ENCODE data around the gene OSBPL10.
"Not testable (repeated sequence)": the region's sequence is repeated elsewhere in the genome, so short reads cannot be mapped to it uniquely, and the experiment has no call there.

OSBPL10 gene

DNA sequence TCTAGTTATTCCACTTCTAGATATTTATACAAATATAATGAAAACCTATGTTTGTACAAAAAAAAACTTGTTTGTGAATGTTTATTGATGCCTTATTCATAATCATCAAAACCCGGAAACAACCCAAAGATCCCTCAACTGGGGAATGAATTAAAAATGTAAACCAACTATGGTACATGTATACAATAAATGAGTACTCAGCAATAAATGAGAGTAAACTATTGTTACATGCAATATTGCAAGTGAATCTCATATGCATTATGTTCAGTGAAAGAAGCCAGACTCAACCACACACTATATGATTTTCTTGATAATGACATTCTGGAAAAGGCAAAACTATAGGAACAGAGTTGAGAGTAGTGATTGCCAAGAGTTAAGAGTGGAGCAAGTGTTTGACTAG lies 12.8 kb upstream of the OSBPL10 start:
- no CpG with 5 or more reads among the region's 1 CpG for WGBS

DNA sequence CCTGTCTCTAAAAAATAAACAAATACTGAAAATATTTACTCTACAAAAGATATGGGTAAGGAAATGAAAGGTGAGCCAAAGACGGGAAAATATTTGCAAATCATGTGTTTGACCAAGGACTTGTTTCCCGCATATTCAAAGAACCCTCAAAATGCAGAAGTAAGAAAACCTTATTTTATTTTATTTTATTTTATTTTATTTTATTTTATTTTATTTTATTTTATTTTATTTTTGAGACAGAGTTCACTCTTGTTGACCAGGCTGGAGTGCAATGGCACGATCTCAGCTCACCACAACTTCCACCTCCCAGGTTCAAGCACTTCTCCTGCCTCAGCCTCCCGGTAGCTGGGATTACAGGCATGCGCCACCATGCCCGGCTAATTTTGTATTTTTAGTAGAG lies 11.9 kb upstream of the OSBPL10 start:
- H2BK5ac ChIP-seq (ENCODE audit: low read depth, low read length, poor library complexity, severe bottlenecking); H2BK15ac ChIP-seq (ENCODE audit: low read depth, poor library complexity, severe bottlenecking); DNase-seq; H3K4me1 ChIP-seq (ENCODE audit: control insufficient read depth, insufficient read depth, low read depth, low read length); H4K91ac ChIP-seq (ENCODE audit: low read length); H2AK5ac ChIP-seq (ENCODE audit: low read length, severe bottlenecking); H3K9ac ChIP-seq (ENCODE audit: low read length); H3K36me3 ChIP-seq (ENCODE audit: control insufficient read depth in 1 of 2, insufficient read depth in 2 of 2, low read depth in 1 of 2, low read length in 2 of 2); H3K14ac ChIP-seq (ENCODE audit: low read length in 2 of 2); H3K4me3 ChIP-seq (ENCODE audit: insufficient read depth in 1 of 2, low read depth in 1 of 2, low read length in 2 of 2); H3K4me2 ChIP-seq (ENCODE audit: low read length, poor library complexity, severe bottlenecking); H2AFZ ChIP-seq (ENCODE audit: low read depth, low read length); H3K27me3 ChIP-seq (ENCODE audit: control insufficient read depth in 1 of 2, insufficient read depth in 1 of 2, low read length in 2 of 2); H2BK12ac ChIP-seq (ENCODE audit: low read length in 2 of 2); H3K18ac ChIP-seq (ENCODE audit: low read depth in 1 of 2, low read length in 2 of 2); H3K4ac ChIP-seq (ENCODE audit: low read depth in 1 of 2, low read length in 2 of 2); H3K27ac ChIP-seq (ENCODE audit: low read length, poor library complexity, severe bottlenecking); H2BK120ac ChIP-seq (ENCODE audit: low read depth, low read length); H3K79me1 ChIP-seq (replicated peaks; ENCODE audit: low read length, poor library complexity, severe bottlenecking); H3K23ac ChIP-seq (ENCODE audit: low read length in 2 of 2); H4K8ac ChIP-seq (ENCODE audit: low read length): not testable (repeated sequence)
- H3K9me3 ChIP-seq (ENCODE audit: control insufficient read depth, low read length): peaks cover 66% of the 10 kb centered on the region
- 100% methylated on average over 3 of the region's 6 CpGs for WGBS

More for the DNA sequence above, 12.8 kb upstream of the OSBPL10 start:
- no peak overlapping the region for H4K91ac ChIP-seq (ENCODE audit: low read length)
- no peaks in the 10 kb centered on the region for H3K79me1 ChIP-seq (replicated peaks; ENCODE audit: low read length, poor library complexity, severe bottlenecking)
- H3K4me1 ChIP-seq (ENCODE audit: control insufficient read depth, insufficient read depth, low read depth, low read length): no peaks in the 10 kb centered on the region
- peak overlapping the region in 1 of 2 experiments; percentile 5 for H3K4me3 ChIP-seq (ENCODE audit: insufficient read depth in 1 of 2, low read depth in 1 of 2, low read length in 2 of 2)
- H3K4me2 ChIP-seq (ENCODE audit: low read length, poor library complexity, severe bottlenecking): no peak overlapping the region
- H3K18ac ChIP-seq (ENCODE audit: low read depth in 1 of 2, low read length in 2 of 2): no peak overlapping the region
- no peak overlapping the region for H3K23ac ChIP-seq (ENCODE audit: low read length in 2 of 2)
- H3K9me3 ChIP-seq (ENCODE audit: control insufficient read depth, low read length): peaks cover 59% of the 10 kb centered on the region
- H2AFZ ChIP-seq (ENCODE audit: low read depth, low read length): no peak overlapping the region
- no peak overlapping the region for H2BK12ac ChIP-seq (ENCODE audit: low read length in 2 of 2)
- peaks cover 0 to 9% of the 10 kb centered on the region in 2 experiments for H3K27me3 ChIP-seq (ENCODE audit: control insufficient read depth in 1 of 2, insufficient read depth in 1 of 2, low read length in 2 of 2)
- no peak overlapping the region for H2BK5ac ChIP-seq (ENCODE audit: low read depth, low read length, poor library complexity, severe bottlenecking)
- no peak overlapping the region for H3K9ac ChIP-seq (ENCODE audit: low read length)
- H3K14ac ChIP-seq (ENCODE audit: low read length in 2 of 2): no peak overlapping the region
- H3K27ac ChIP-seq (ENCODE audit: low read length, poor library complexity, severe bottlenecking): no peak overlapping the region
- H3K4ac ChIP-seq (ENCODE audit: low read depth in 1 of 2, low read length in 2 of 2): no peak overlapping the region
- H2BK15ac ChIP-seq (ENCODE audit: low read depth, poor library complexity, severe bottlenecking): no peak overlapping the region
- no peak overlapping the region for H4K8ac ChIP-seq (ENCODE audit: low read length)
- no peak overlapping the region for H2BK120ac ChIP-seq (ENCODE audit: low read depth, low read length)
- H2AK5ac ChIP-seq (ENCODE audit: low read length, severe bottlenecking): no peak overlapping the region
- no peak for DNase-seq
- no peaks in the 10 kb centered on the region for H3K36me3 ChIP-seq (ENCODE audit: control insufficient read depth in 1 of 2, insufficient read depth in 2 of 2, low read depth in 1 of 2, low read length in 2 of 2)

DNA sequence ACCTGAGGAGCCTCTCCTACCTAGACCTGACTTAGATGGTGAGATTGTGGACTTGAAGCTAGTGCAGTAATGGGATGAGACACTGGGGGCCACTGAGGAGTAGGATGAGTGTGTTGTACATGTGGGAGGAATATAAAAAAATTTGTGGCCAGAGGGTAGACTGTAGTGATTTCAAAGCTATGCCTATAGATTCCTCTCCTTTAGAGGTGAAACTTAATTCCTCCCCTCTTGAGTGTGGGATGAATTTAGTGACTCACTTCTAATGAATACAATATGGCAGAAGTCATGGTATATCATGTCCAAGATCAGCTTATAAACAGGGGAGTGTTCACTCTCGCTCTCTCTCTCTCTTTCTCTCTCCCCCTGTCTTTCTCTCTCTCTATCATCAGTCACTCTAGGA lies 7.2 kb upstream of the OSBPL10 start:
- H2BK120ac ChIP-seq (ENCODE audit: low read depth, low read length): no peak overlapping the region
- 100% methylated on average over 1 of the region's 1 CpG for WGBS

DNA sequence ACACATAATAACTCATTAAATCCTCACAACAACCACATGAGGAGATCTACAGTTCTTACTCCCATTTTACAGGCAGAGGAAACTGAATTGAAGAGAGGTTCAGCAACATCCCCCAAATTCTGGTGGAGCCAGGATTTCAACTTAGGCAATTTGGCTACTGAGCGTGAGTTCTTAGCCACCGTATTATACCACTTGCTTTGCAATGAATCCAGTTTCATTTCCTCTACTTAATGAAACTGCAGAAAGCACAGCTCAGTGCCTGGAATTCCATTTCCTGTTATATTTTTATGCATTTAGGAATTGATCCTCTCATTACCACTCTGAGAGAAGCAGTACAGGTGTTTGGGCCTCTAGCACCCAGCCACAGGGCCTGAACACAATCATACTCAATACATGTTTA lies 4.8 kb upstream of the OSBPL10 start:
- Histone ChIP-seq H3K4me2 (ENCODE audit: low read length, poor library complexity, severe bottlenecking) (no peak overlapping the region), H2BK5ac (ENCODE audit: low read depth, low read length, poor library complexity, severe bottlenecking) (no peak overlapping the region), H3K18ac (ENCODE audit: low read depth in 1 of 2, low read length in 2 of 2) (no peak overlapping the region), H3K4ac (ENCODE audit: low read depth in 1 of 2, low read length in 2 of 2) (no peak overlapping the region), H3K27me3 (ENCODE audit: control insufficient read depth in 1 of 2, insufficient read depth in 1 of 2, low read length in 2 of 2) (no peaks in the 10 kb centered on the region), H4K8ac (ENCODE audit: low read length) (no peak overlapping the region), H2BK120ac (ENCODE audit: low read depth, low read length) (no peak overlapping the region), H3K4me3 (ENCODE audit: insufficient read depth in 1 of 2, low read depth in 1 of 2, low read length in 2 of 2) (no peak overlapping the region), H3K79me1 (replicated peaks; ENCODE audit: low read length, poor library complexity, severe bottlenecking) (no peaks in the 10 kb centered on the region), H2BK15ac (ENCODE audit: low read depth, poor library complexity, severe bottlenecking) (no peak overlapping the region), H2BK12ac (ENCODE audit: low read length in 2 of 2) (no peak overlapping the region), H2AFZ (ENCODE audit: low read depth, low read length) (no peak overlapping the region), H3K27ac (ENCODE audit: low read length, poor library complexity, severe bottlenecking) (no peak overlapping the region), H3K9me3 (ENCODE audit: control insufficient read depth, low read length) (peaks cover 32% of the 10 kb centered on the region), H4K91ac (ENCODE audit: low read length) (no peak overlapping the region), H3K4me1 (ENCODE audit: control insufficient read depth, insufficient read depth, low read depth, low read length) (peaks cover 6% of the 10 kb centered on the region), H3K14ac (ENCODE audit: low read length in 2 of 2) (no peak overlapping the region), H3K23ac (ENCODE audit: low read length in 2 of 2) (no peak overlapping the region), H3K36me3 (ENCODE audit: control insufficient read depth in 1 of 2, insufficient read depth in 2 of 2, low read depth in 1 of 2, low read length in 2 of 2) (no peaks in the 10 kb centered on the region), H2AK5ac (ENCODE audit: low read length, severe bottlenecking) (no peak overlapping the region), H3K9ac (ENCODE audit: low read length) (no peak overlapping the region)
- no peak for DNase-seq
- 100% methylated on average over 2 of the region's 2 CpGs for WGBS

More for the DNA sequence above, 7.2 kb upstream of the OSBPL10 start:
- no peaks in the 10 kb centered on the region for H3K4me1 ChIP-seq (ENCODE audit: control insufficient read depth, insufficient read depth, low read depth, low read length)
- no peaks in the 10 kb centered on the region for H3K27me3 ChIP-seq (ENCODE audit: control insufficient read depth in 1 of 2, insufficient read depth in 1 of 2, low read length in 2 of 2)
- H3K9me3 ChIP-seq (ENCODE audit: control insufficient read depth, low read length): peaks cover 46% of the 10 kb centered on the region
- H2BK15ac ChIP-seq (ENCODE audit: low read depth, poor library complexity, severe bottlenecking): no peak overlapping the region
- H3K4ac ChIP-seq (ENCODE audit: low read depth in 1 of 2, low read length in 2 of 2): no peak overlapping the region
- no peak for DNase-seq
- no peak overlapping the region for H3K23ac ChIP-seq (ENCODE audit: low read length in 2 of 2)
- H3K27ac ChIP-seq (ENCODE audit: low read length, poor library complexity, severe bottlenecking): no peak overlapping the region
- no peak overlapping the region for H4K91ac ChIP-seq (ENCODE audit: low read length)
- H2BK5ac ChIP-seq (ENCODE audit: low read depth, low read length, poor library complexity, severe bottlenecking): no peak overlapping the region
- H3K36me3 ChIP-seq (ENCODE audit: control insufficient read depth in 1 of 2, insufficient read depth in 2 of 2, low read depth in 1 of 2, low read length in 2 of 2): no peaks in the 10 kb centered on the region
- H2AFZ ChIP-seq (ENCODE audit: low read depth, low read length): no peak overlapping the region
- no peak overlapping the region for H3K9ac ChIP-seq (ENCODE audit: low read length)
- no peak overlapping the region for H4K8ac ChIP-seq (ENCODE audit: low read length)
- no peaks in the 10 kb centered on the region for H3K79me1 ChIP-seq (replicated peaks; ENCODE audit: low read length, poor library complexity, severe bottlenecking)
- H2BK12ac ChIP-seq (ENCODE audit: low read length in 2 of 2): no peak overlapping the region
- no peak overlapping the region for H3K14ac ChIP-seq (ENCODE audit: low read length in 2 of 2)
- H2AK5ac ChIP-seq (ENCODE audit: low read length, severe bottlenecking): no peak overlapping the region
- H3K18ac ChIP-seq (ENCODE audit: low read depth in 1 of 2, low read length in 2 of 2): no peak overlapping the region
- H3K4me3 ChIP-seq (ENCODE audit: insufficient read depth in 1 of 2, low read depth in 1 of 2, low read length in 2 of 2): peak overlapping the region in 1 of 2 experiments; percentile 6
- H3K4me2 ChIP-seq (ENCODE audit: low read length, poor library complexity, severe bottlenecking): no peak overlapping the region
